Hepatocyte (in vitro differentiated cells): ENCODE results near the gene TMEM232. TPM values are rescaled to one million over a fixed set of nuclear protein-coding genes. Genes with fewer than 3 reads are reported as not detected.
"Not testable (repeated sequence)": the region's sequence is repeated elsewhere in the genome, so short reads cannot be mapped to it uniquely, and the experiment has no call there.

Experiments
- DNase-seq: peaks from one replicate; pipeline ENCODE4 v3.0.0-alpha.2; 2016; ENCODE audit warnings: low spot score
- H2AFZ ChIP-seq: fragments of 200-600 bp; sonication (generic); 2 replicates; pipeline ENCODE4 v1.6.0; 2016; ENCODE audit warnings: antibody characterized with exemption, mild to moderate bottlenecking
- H3K27ac ChIP-seq: fragments of 200-600 bp; sonication (generic); 2 replicates; pipeline ENCODE4 v1.5.1; 2016; ENCODE audit warnings: mild to moderate bottlenecking
- H3K27me3 ChIP-seq: fragments of 200-600 bp; sonication (generic); 2 replicates; pipeline ENCODE4 v1.6.1; 2016
- H3K36me3 ChIP-seq: fragments of 200-600 bp; sonication (generic); replicated peaks from 2 replicates; pipeline ENCODE4 v1.5.1; 2016; ENCODE audit warnings: low read depth; ENCODE audit not compliant: insufficient read depth
- H3K4me1 ChIP-seq: fragments of 200-600 bp; sonication (generic); 2 replicates; pipeline ENCODE4 v1.5.1; 2016; ENCODE audit warnings: mild to moderate bottlenecking, moderate library complexity; ENCODE audit not compliant: insufficient read depth
- H3K4me2 ChIP-seq: fragments of 200-600 bp; sonication (generic); 2 replicates; pipeline ENCODE4 v1.6.0; 2016
- H3K4me3 ChIP-seq: fragments of 200-600 bp; sonication (generic); 2 replicates; pipeline ENCODE4 v1.5.1; 2016; ENCODE audit warnings: mild to moderate bottlenecking
- H3K79me2 ChIP-seq: fragments of 200-600 bp; sonication (generic); 2 replicates; pipeline ENCODE4 v1.6.0; 2017; ENCODE audit warnings: mild to moderate bottlenecking
- H3K9me2 ChIP-seq: fragments of 200-600 bp; sonication (generic); replicated peaks from 2 replicates; pipeline ENCODE4 v1.6.0; 2017; ENCODE audit warnings: mild to moderate bottlenecking; ENCODE audit not compliant: insufficient read depth
- H3K9me3 ChIP-seq: fragments of 200-600 bp; sonication (generic); 2 replicates; pipeline ENCODE4 v1.5.1; 2016; ENCODE audit warnings: low read depth, mild to moderate bottlenecking
- H4K20me1 ChIP-seq: fragments of 200-600 bp; sonication (generic); 2 replicates; pipeline ENCODE4 v1.6.0; 2016; ENCODE audit warnings: mild to moderate bottlenecking; ENCODE audit not compliant: insufficient read depth, poor library complexity, severe bottlenecking
- EZH2 ChIP-seq: fragments of 200-600 bp; sonication (generic); IDR thresholded peaks from 2 replicates; pipeline ENCODE4 v1.6.1; 2016; ENCODE audit warnings: antibody characterized with exemption, mild to moderate bottlenecking, borderline replicate concordance
- EZH2phosphoT487 ChIP-seq: fragments of 200-600 bp; sonication (generic); IDR thresholded peaks from one replicate; pipeline ENCODE4 v1.6.1; 2018; ENCODE audit warnings: antibody characterized with exemption, mild to moderate bottlenecking, low read depth, moderate library complexity; ENCODE audit not compliant: unreplicated experiment, severe bottlenecking
- WGBS: methylation state at CpG from one replicate; pipeline ENCODE4 v1.1.6; 2016; ENCODE audit warnings: low lambda C conversion rate; ENCODE audit errors: missing lambda C conversion rate; 5-methylcytosine and 5-hydroxymethylcytosine counted together
- polyA plus RNA-seq: library from polyadenylated mRNA; unstranded; fragments of >200 nt; fragmentation: Nextera tagmentation; extraction: Ambion mirVana; gene quantifications from 2 replicates; pipeline ENCODE4 v1.2.1, GENCODE V29; 2016
- total RNA-seq: library from RNA; depleted of rRNA; stranded (reverse); fragments of >200 nt; gene quantifications from 2 replicates; pipeline ENCODE4 v1.2.3, GENCODE V29; 2014
- TF ChIP-seq, protein P1 (sequence below): fragments of 200-600 bp; sonication (generic); IDR thresholded peaks from 2 replicates; pipeline ENCODE4 v1.5.1; 2016; ENCODE audit warnings: antibody characterized with exemption, mild to moderate bottlenecking; ENCODE audit not compliant: poor library complexity

The TMEM232 gene
- total and polyA plus RNA-seq, 2 experiments from 2014 or later = 2.4 to 2.8 TPM

DNA sequence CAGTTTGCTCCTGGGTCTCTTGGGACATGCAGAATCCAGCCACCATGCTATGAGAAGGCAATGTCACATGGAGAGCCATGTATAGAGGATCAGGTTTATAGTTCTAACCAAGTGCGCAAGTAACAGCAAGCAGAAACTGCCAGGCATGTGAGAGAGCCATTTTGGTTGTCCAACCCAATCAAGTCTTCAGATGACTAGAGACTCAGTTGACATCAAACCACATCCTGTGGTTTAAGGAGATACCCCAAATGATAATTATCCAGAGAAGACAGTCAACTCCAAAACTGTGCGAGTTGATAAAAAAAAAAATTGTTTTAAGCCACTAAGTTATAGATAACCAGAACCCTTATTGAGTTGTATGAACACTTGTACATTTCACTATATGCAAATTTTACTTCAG, 40.2 kb downstream of the TMEM232 start:
- no peaks in the 10 kb centered on the region for H3K79me2 ChIP-seq
- H4K20me1 ChIP-seq = no peaks in the 10 kb centered on the region
- H3K4me2 ChIP-seq = no peak overlapping the region
- no peaks in the 10 kb centered on the region for H3K4me1 ChIP-seq
- H3K9me3 ChIP-seq = no peaks in the 10 kb centered on the region
- no peaks in the 10 kb centered on the region for H3K27me3 ChIP-seq
- H3K27ac ChIP-seq = no peak overlapping the region
- TF ChIP-seq, protein P1, sequence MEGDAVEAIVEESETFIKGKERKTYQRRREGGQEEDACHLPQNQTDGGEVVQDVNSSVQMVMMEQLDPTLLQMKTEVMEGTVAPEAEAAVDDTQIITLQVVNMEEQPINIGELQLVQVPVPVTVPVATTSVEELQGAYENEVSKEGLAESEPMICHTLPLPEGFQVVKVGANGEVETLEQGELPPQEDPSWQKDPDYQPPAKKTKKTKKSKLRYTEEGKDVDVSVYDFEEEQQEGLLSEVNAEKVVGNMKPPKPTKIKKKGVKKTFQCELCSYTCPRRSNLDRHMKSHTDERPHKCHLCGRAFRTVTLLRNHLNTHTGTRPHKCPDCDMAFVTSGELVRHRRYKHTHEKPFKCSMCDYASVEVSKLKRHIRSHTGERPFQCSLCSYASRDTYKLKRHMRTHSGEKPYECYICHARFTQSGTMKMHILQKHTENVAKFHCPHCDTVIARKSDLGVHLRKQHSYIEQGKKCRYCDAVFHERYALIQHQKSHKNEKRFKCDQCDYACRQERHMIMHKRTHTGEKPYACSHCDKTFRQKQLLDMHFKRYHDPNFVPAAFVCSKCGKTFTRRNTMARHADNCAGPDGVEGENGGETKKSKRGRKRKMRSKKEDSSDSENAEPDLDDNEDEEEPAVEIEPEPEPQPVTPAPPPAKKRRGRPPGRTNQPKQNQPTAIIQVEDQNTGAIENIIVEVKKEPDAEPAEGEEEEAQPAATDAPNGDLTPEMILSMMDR = no peak
- no peak for TF ChIP-seq EZH2
- no peak for TF ChIP-seq EZH2phosphoT487
- peaks cover 2% of the 10 kb centered on the region for H3K9me2 ChIP-seq
- DNase-seq = no peak
- no peak overlapping the region for H2AFZ ChIP-seq
- no peak overlapping the region for H3K4me3 ChIP-seq
- 96% methylated on average over 2 of the region's 2 CpGs for WGBS
- no peaks in the 10 kb centered on the region for H3K36me3 ChIP-seq

DNA sequence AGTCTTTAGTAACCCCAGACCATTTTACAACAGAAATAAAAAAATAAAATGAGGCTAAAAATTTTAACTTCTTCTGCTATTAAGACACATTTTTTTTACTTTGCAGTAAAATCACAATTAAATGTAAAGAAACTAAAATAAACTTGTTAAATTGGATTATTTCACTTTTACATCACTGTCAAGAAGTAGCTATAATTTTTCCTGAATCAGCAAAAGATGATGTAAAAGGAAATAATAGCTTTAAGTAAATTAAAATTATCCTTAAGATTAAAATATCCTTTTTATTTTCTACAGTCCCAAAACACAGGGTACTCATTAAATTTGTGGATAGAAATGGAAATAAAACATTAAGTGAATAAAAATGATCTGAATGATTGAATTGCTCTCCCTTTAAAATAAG, 44.5 kb downstream of the TMEM232 start:
- Histone ChIP-seq H3K79me2 (no peaks in the 10 kb centered on the region), H2AFZ (no peak overlapping the region), H4K20me1 (no peaks in the 10 kb centered on the region), H3K4me1 (no peaks in the 10 kb centered on the region), H3K9me3 (no peaks in the 10 kb centered on the region), H3K4me2 (no peak overlapping the region), H3K4me3 (no peak overlapping the region), H3K36me3 (no peaks in the 10 kb centered on the region), H3K27ac (no peak overlapping the region), H3K27me3 (no peaks in the 10 kb centered on the region), H3K9me2 (peaks cover 2% of the 10 kb centered on the region)
- DNase-seq = no peak
- TF ChIP-seq, protein P1 = no peak
- TF ChIP-seq EZH2phosphoT487 = no peak
- no peak for TF ChIP-seq EZH2

DNA sequence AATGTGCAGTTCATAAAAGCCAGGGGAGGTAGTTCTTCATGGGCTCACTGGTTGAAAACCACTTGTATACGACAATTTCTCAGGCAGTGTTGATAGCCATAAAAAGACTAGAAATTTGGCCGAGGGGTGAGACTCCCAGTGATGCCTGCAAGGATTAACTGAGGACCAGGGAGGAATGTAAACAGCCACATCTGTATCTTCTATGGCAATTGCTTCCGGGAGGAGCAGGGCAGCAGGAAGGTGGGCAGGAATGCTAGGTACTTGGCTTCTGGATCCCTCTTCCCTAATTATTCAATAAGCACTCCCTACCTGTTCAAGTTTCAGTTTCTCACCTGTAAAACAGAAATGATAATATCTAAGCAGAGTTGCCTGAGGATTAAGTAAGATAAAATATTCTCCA, 45.4 kb downstream of the TMEM232 start:
- H3K4me3 ChIP-seq = no peak overlapping the region
- no peak overlapping the region for H3K4me2 ChIP-seq
- H4K20me1 ChIP-seq = no peaks in the 10 kb centered on the region
- H3K4me1 ChIP-seq = no peaks in the 10 kb centered on the region
- no peaks in the 10 kb centered on the region for H3K9me3 ChIP-seq
- no peaks in the 10 kb centered on the region for H3K27me3 ChIP-seq
- WGBS = 66% methylated on average over 3 of the region's 3 CpGs
- H3K9me2 ChIP-seq = peaks cover 2% of the 10 kb centered on the region
- H3K27ac ChIP-seq = no peak overlapping the region
- TF ChIP-seq, protein P1 = no peak
- TF ChIP-seq EZH2 (no peak), EZH2phosphoT487 (no peak)
- no peaks in the 10 kb centered on the region for H3K36me3 ChIP-seq
- H2AFZ ChIP-seq = no peak overlapping the region
- H3K79me2 ChIP-seq = no peaks in the 10 kb centered on the region
- DNase-seq = no peak

DNA sequence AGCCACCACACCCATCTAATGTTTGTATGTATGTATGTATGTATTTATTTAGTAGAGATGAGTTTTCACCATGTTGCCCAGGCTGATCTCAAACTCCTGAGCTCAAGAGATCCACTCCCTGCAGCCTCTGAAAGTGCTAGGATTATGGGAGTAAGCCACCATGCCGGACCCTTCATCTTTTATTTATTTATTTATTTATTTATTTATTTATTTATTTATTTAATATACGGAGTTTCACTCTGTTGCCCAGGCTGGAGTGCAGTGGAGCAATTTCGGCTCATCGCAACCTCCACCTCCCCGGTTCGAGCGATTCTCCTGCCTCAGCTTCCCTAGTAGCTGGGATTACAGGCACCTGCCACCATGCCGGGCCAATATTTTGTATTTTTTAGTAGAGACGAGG, 49.9 kb downstream of the TMEM232 start:
- H3K4me2 ChIP-seq, H3K27me3 ChIP-seq, H4K20me1 ChIP-seq, DNase-seq, H3K79me2 ChIP-seq, H3K9me2 ChIP-seq, H3K9me3 ChIP-seq, H3K4me1 ChIP-seq, H2AFZ ChIP-seq, H3K4me3 ChIP-seq, H3K36me3 ChIP-seq, H3K27ac ChIP-seq: not testable (repeated sequence)
- 96% methylated on average over 9 of the region's 9 CpGs for WGBS
